ENCODE results near the gene TMSB4X.
A peak's percentile ranks its signal among the peaks of the same experiment; 100 is the strongest.
"Not testable (repeated sequence)": the region's sequence is repeated elsewhere in the genome, so short reads cannot be mapped to it uniquely, and the experiment has no call there.

The TMSB4X gene

GRCh38 chrX:12974796-12975669 lies at the start of gene TMSB4X:
Gene TMSB4X, plus strand, starts transcription at chrX:12975110.
- Mint-ChIP-seq H3K4me1 (ENCODE audit: low read depth) (peaks cover 65% of the 10 kb centered on the region), H3K27me3 (peaks cover 87% of the 10 kb centered on the region), H3K36me3 (ENCODE audit: low read depth) (peaks cover 41% of the 10 kb centered on the region), H3K9me3 (no peaks in the 10 kb centered on the region), H3K4me3 (peak within 1 kb of the TSS; percentile 95), H3K27ac (peak within 1 kb of the TSS; percentile 97)
- DNase-seq, result peak; percentile 89

DNA sequence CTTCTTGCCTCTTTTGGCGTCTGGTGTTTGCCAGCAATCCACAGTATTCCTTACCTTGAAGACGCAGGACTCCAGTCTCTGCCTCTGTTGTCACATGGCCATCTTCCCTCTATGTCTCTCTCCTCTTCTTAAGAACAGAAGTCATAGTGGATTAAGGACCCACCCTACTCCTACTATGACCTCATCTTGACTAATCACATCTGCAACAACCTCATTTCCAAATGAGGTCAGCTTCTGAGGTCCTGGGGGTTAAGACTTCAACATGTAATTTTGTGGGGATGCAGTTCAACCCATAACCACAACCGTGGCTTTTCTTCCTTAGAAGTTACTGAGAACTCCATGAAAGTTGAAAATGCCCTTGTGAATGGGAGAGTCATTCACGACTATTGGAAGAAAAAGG lies 45.2 kb upstream of the TMSB4X start:
- Mint-ChIP-seq H3K27ac (no peak overlapping the region), H3K27me3 (peaks cover 68% of the 10 kb centered on the region), H3K9me3 (no peaks in the 10 kb centered on the region), H3K4me3 (no peak overlapping the region), H3K4me1 (ENCODE audit: low read depth) (peaks cover 9% of the 10 kb centered on the region), H3K36me3 (ENCODE audit: low read depth) (no peaks in the 10 kb centered on the region)
- DNase-seq, result no peak

- no peaks in the 10 kb centered on the region for H3K9me3 Mint-ChIP-seq
- H3K36me3 Mint-ChIP-seq (ENCODE audit: low read depth), result no peaks in the 10 kb centered on the region
- H3K27ac Mint-ChIP-seq, result no peak overlapping the region
Measured at GRCh38 chrX:12930150-12930549, 44.8 kb upstream of the TMSB4X start.

GRCh38 chrX:12932244-12932643 lies 42.7 kb upstream of the TMSB4X start:
- peaks cover 9% of the 10 kb centered on the region for H3K4me1 Mint-ChIP-seq (ENCODE audit: low read depth)

More at GRCh38 chrX:12930150-12930549, 44.8 kb upstream of the TMSB4X start:
- H3K4me1 Mint-ChIP-seq (ENCODE audit: low read depth), result peaks cover 9% of the 10 kb centered on the region
- H3K27me3 Mint-ChIP-seq, result peaks cover 68% of the 10 kb centered on the region
- H3K4me3 Mint-ChIP-seq, result no peak overlapping the region
- DNase-seq, result no peak

GRCh38 chrX:12934850-12935249 lies 40.1 kb upstream of the TMSB4X start:
- Mint-ChIP-seq H3K27ac (no peak overlapping the region), H3K4me1 (ENCODE audit: low read depth) (peaks cover 4% of the 10 kb centered on the region), H3K4me3 (no peak overlapping the region), H3K27me3 (peaks cover 73% of the 10 kb centered on the region), H3K9me3 (no peaks in the 10 kb centered on the region), H3K36me3 (ENCODE audit: low read depth) (no peaks in the 10 kb centered on the region)
- no peak for DNase-seq

More at GRCh38 chrX:12932244-12932643, 42.7 kb upstream of the TMSB4X start:
- DNase-seq, result no peak
- no peak overlapping the region for H3K4me3 Mint-ChIP-seq
- no peaks in the 10 kb centered on the region for H3K9me3 Mint-ChIP-seq
- peaks cover 70% of the 10 kb centered on the region for H3K27me3 Mint-ChIP-seq
- H3K36me3 Mint-ChIP-seq (ENCODE audit: low read depth), result no peaks in the 10 kb centered on the region
- H3K27ac Mint-ChIP-seq, result no peak overlapping the region

- no peaks in the 10 kb centered on the region for H3K36me3 Mint-ChIP-seq (ENCODE audit: low read depth)
- no peaks in the 10 kb centered on the region for H3K4me1 Mint-ChIP-seq (ENCODE audit: low read depth)
- H3K27ac Mint-ChIP-seq, result no peak overlapping the region
- DNase-seq, result no peak
- H3K27me3 Mint-ChIP-seq, result peaks cover 76% of the 10 kb centered on the region
- H3K9me3 Mint-ChIP-seq, result no peaks in the 10 kb centered on the region
- H3K4me3 Mint-ChIP-seq, result no peak overlapping the region
Measured at GRCh38 chrX:12936947-12937346, 38.0 kb upstream of the TMSB4X start.

DNA sequence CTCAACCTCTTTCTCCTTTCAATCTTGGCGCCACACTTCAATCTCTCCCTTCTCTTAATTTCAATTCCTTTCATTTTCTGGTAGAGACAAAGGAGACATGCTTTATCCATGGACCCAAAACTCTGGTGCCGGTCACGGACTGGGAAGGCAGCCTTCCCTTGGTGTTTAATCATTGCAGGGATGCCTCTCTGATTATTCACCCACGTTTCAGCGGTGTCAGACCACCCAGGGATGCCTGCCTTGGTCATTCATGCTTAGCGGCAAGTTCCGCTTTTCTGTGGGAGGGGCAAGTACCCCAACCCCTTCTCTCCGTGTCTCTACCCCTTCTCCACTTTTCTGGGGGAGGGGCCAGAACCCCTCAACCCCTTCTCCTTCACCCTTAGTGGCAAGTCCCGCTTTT lies 34.4 kb upstream of the TMSB4X start:
- not testable (repeated sequence) for H3K9me3 Mint-ChIP-seq; DNase-seq; H3K4me1 Mint-ChIP-seq (ENCODE audit: low read depth); H3K27ac Mint-ChIP-seq; H3K4me3 Mint-ChIP-seq; H3K36me3 Mint-ChIP-seq (ENCODE audit: low read depth)
- peaks cover 74% of the 10 kb centered on the region for H3K27me3 Mint-ChIP-seq

DNA sequence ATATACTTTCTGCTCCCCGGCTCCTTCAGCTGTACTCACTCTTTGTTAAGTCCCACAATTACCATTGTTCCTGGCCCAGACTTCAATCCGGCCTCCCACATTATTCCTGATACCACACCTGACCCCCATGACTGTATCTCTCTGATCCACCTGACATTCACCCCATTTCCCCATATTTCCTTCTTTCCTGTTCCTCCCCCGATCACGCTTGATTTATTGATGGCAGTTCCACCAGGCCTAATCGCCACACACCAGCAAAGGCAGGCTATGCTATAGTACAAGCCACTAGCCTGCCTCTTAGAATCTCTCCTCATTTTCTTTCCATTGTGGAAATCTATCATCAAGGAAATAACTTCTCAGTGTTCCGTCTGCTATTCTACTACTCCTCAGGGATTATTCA lies 31.3 kb upstream of the TMSB4X start:
- not testable (repeated sequence) for H3K4me3 Mint-ChIP-seq; DNase-seq; H3K36me3 Mint-ChIP-seq (ENCODE audit: low read depth); H3K9me3 Mint-ChIP-seq; H3K27ac Mint-ChIP-seq
- peaks cover 26% of the 10 kb centered on the region for H3K4me1 Mint-ChIP-seq (ENCODE audit: low read depth)
- peaks cover 79% of the 10 kb centered on the region for H3K27me3 Mint-ChIP-seq

- Mint-ChIP-seq H3K4me1 (ENCODE audit: low read depth) (peaks cover 34% of the 10 kb centered on the region), H3K27me3 (peaks cover 81% of the 10 kb centered on the region)
- H3K27ac Mint-ChIP-seq; H3K36me3 Mint-ChIP-seq (ENCODE audit: low read depth); DNase-seq; H3K4me3 Mint-ChIP-seq; H3K9me3 Mint-ChIP-seq: not testable (repeated sequence)
Measured at GRCh38 chrX:12944452-12944851, 30.5 kb upstream of the TMSB4X start.

GRCh38 chrX:12945494-12945893 lies 29.4 kb upstream of the TMSB4X start:
- no peak for DNase-seq
- Mint-ChIP-seq H3K27ac (no peak overlapping the region), H3K4me1 (ENCODE audit: low read depth) (peaks cover 45% of the 10 kb centered on the region), H3K9me3 (no peaks in the 10 kb centered on the region), H3K27me3 (peaks cover 72% of the 10 kb centered on the region), H3K4me3 (no peak overlapping the region), H3K36me3 (ENCODE audit: low read depth) (no peaks in the 10 kb centered on the region)

- no peak for DNase-seq
- H3K4me3 Mint-ChIP-seq, result peak overlapping the region; percentile 28
- H3K36me3 Mint-ChIP-seq (ENCODE audit: low read depth), result no peaks in the 10 kb centered on the region
- no peaks in the 10 kb centered on the region for H3K9me3 Mint-ChIP-seq
- H3K27ac Mint-ChIP-seq, result peak overlapping the region; percentile 93
- H3K4me1 Mint-ChIP-seq (ENCODE audit: low read depth), result peaks cover 54% of the 10 kb centered on the region
- H3K27me3 Mint-ChIP-seq, result peaks cover 63% of the 10 kb centered on the region
Measured at GRCh38 chrX:12946406-12946805, 28.5 kb upstream of the TMSB4X start.

- peaks cover 57% of the 10 kb centered on the region for H3K27me3 Mint-ChIP-seq
- peak overlapping the region; percentile 93 for H3K27ac Mint-ChIP-seq
- DNase-seq, result peak; percentile 80
- H3K36me3 Mint-ChIP-seq (ENCODE audit: low read depth), result no peaks in the 10 kb centered on the region
- H3K4me1 Mint-ChIP-seq (ENCODE audit: low read depth), result peaks cover 59% of the 10 kb centered on the region
- H3K4me3 Mint-ChIP-seq, result peak overlapping the region; percentile 28
- H3K9me3 Mint-ChIP-seq, result no peaks in the 10 kb centered on the region
Measured at GRCh38 chrX:12946838-12947544, 27.9 kb upstream of the TMSB4X start.

- Mint-ChIP-seq H3K27me3 (peaks cover 52% of the 10 kb centered on the region), H3K36me3 (ENCODE audit: low read depth) (no peaks in the 10 kb centered on the region), H3K27ac (peak overlapping the region; percentile 93), H3K4me1 (ENCODE audit: low read depth) (peaks cover 64% of the 10 kb centered on the region), H3K4me3 (peak overlapping the region; percentile 28), H3K9me3 (no peaks in the 10 kb centered on the region)
- no peak for DNase-seq
Measured at GRCh38 chrX:12947545-12948235, 27.2 kb upstream of the TMSB4X start.

- Mint-ChIP-seq H3K27me3 (peaks cover 47% of the 10 kb centered on the region), H3K4me1 (ENCODE audit: low read depth) (peaks cover 72% of the 10 kb centered on the region), H3K27ac (peak overlapping the region; percentile 93), H3K36me3 (ENCODE audit: low read depth) (no peaks in the 10 kb centered on the region), H3K9me3 (no peaks in the 10 kb centered on the region), H3K4me3 (no peak overlapping the region)
- no peak for DNase-seq
Measured at GRCh38 chrX:12948495-12948894, 26.4 kb upstream of the TMSB4X start.

Data from activated T-cell treated with anti-CD3 and anti-CD28 coated beads, Interleukin-2, amount 50 U/mL, for 24 hours (primary cell).